Breast epithelium (tissue), 4 donors: ENCODE data around the gene OPCML. TPM values are rescaled to one million over a fixed set of nuclear protein-coding genes. Genes with fewer than 3 reads are reported as not detected.

Experiments used
- DNase-seq, 2 donors: peaks; one replicate each; pipeline ENCODE4 v3.0.0-alpha.2; 2019; ENCODE audit warnings: low spot score in 2 of 2
- H3K27ac ChIP-seq, 2 donors: fragments of 200-600 bp; sonication (generic) in 1 of 2; one replicate each; pipeline ENCODE4 v1.5.1; 2016 to 2019; ENCODE audit warnings: mild to moderate bottlenecking in 1 of 2
- H3K27me3 ChIP-seq, 2 donors: fragments of 200-600 bp; sonication (generic) in 1 of 2; one replicate each; pipeline versions ENCODE4 v1.5.1 to v1.6.0; 2017 to 2019; ENCODE audit warnings: control low read depth in 1 of 2, mild to moderate bottlenecking in 1 of 2
- H3K36me3 ChIP-seq: fragments of 200-600 bp; one replicate; pipeline ENCODE4 v1.5.1; 2019
- H3K4me1 ChIP-seq, 2 donors: fragments of 200-600 bp; sonication (generic); one replicate each; pipeline ENCODE4 v1.5.1; 2016 to 2019; ENCODE audit warnings: control low read depth in 1 of 2
- H3K4me3 ChIP-seq, 3 donors: fragments of 200-600 bp; sonication (generic); 1 replicate in 2 of 3; 2 replicates in 1 of 3; pipeline ENCODE4 v1.5.1; 2016 to 2019; ENCODE audit warnings: mild to moderate bottlenecking in 3 of 3, moderate library complexity in 2 of 3
- H3K9me3 ChIP-seq, 2 donors: fragments of 200-600 bp; sonication (generic) in 1 of 2; one replicate each; pipeline ENCODE4 v1.5.1; 2016 to 2019; ENCODE audit warnings: control low read depth in 1 of 2
- POLR2A ChIP-seq: fragments of 450-650 bp; IDR thresholded peaks from one replicate; pipeline ENCODE4 v1.6.1; 2016; ENCODE audit warnings: antibody characterized with exemption, mild to moderate bottlenecking, moderate library complexity
- POLR2AphosphoS5 ChIP-seq, 3 donors: sonication (generic); formaldehyde crosslinking; IDR thresholded peaks; one replicate each; pipeline ENCODE4 v1.6.1; 2017; ENCODE audit warnings: antibody characterized with exemption in 3 of 3
- intact Hi-C: fragments of 100-400 bp; cut with DNase I; formaldehyde crosslinking; loops from one replicate; pipeline ENCODE4 v1.15.1; 2023; ENCODE audit warnings: low total_unique reads
- total RNA-seq, 3 donors: library from RNA; depleted of rRNA; stranded (reverse); fragments of >200 nt; gene quantifications; one replicate each; pipeline ENCODE4 v1.1.0, GENCODE V29; 2016
- TF ChIP-seq, protein P1 (sequence below), 3 donors: fragments of 450-650 bp; IDR thresholded peaks; one replicate each; pipeline ENCODE4 v1.5.1; 2016 to 2017; ENCODE audit warnings: antibody characterized with exemption in 3 of 3, mild to moderate bottlenecking in 3 of 3, moderate library complexity in 3 of 3

Gene OPCML
- total RNA-seq, result not detected

DNA sequence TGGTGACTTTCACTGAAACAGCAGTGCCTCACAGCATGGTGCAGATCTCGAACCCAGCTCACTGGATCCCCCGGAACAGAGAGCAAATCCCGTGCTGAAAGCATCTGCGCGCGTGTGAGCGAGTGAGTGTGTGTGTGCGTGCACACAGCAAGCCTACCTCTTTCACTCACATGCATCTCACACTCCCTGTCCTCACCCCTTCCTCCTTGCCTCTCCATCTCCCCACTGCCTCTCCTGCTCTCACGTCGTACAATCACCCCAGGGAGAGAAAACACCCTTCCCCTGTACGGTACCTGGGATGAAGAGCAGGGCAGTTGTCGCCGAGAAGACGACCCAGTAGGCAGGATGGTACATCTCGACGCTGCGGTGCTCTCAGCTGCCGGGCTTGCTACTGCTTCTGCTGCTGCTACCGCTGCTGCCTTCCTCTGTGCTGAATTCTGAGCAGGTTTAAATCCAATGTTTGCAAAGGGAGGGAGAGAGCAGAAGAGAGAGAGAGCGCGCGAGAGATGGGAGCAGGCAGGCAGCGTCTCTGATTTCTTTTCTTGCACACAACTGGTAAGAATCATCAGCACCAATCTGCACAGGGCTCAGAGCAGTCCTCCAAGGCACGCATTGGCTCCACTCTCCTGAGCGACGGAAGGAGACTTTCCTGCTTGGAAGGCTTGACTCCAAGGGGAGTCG, at the start of gene OPCML:
TSS of gene OPCML (minus strand) at position 531 of the 681 bp plus-strand sequence.
- Histone ChIP-seq H3K36me3 (no peaks in the 10 kb centered on the region), H3K27ac (no peak within 1 kb of the TSS), H3K4me1 (no peaks in the 10 kb centered on the region), H3K27me3 (peaks cover 0 to 42% of the 10 kb centered on the region in 2 donors), H3K9me3 (no peaks in the 10 kb centered on the region), H3K4me3 (no peak within 1 kb of the TSS)
- intact Hi-C loops, result no loop called here
- DNase-seq, result no peak
- TF ChIP-seq, protein P1, sequence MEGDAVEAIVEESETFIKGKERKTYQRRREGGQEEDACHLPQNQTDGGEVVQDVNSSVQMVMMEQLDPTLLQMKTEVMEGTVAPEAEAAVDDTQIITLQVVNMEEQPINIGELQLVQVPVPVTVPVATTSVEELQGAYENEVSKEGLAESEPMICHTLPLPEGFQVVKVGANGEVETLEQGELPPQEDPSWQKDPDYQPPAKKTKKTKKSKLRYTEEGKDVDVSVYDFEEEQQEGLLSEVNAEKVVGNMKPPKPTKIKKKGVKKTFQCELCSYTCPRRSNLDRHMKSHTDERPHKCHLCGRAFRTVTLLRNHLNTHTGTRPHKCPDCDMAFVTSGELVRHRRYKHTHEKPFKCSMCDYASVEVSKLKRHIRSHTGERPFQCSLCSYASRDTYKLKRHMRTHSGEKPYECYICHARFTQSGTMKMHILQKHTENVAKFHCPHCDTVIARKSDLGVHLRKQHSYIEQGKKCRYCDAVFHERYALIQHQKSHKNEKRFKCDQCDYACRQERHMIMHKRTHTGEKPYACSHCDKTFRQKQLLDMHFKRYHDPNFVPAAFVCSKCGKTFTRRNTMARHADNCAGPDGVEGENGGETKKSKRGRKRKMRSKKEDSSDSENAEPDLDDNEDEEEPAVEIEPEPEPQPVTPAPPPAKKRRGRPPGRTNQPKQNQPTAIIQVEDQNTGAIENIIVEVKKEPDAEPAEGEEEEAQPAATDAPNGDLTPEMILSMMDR (IDR thresholded peaks at IDR 0.05), result no peak

DNA sequence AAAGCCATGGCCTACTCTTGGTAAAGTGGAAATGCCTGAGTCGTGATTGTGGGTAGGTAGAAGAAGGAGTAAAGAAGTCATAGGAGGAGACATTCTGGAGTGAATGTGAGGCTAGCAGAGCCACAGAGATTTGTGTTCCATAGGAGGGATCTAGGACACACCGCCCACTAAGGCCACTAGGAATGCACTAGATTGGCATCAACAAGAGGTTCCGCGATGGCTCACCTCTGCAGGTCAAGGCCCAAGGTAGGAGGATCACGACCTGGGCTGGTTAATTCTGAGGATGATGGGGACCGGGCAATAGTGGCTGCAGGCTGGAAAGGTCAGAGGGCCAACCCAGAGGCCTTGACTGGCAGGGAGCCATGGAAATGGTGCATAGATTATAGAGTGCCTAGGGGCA, 48.8 kb upstream of the OPCML start:
- Histone ChIP-seq H3K4me3 (no peak overlapping the region), H3K27ac (no peak overlapping the region), H3K4me1 (no peaks in the 10 kb centered on the region), H3K9me3 (peaks cover 0 to 11% of the 10 kb centered on the region in 2 donors), H3K27me3 (no peaks in the 10 kb centered on the region), H3K36me3 (no peaks in the 10 kb centered on the region)
- no peak for DNase-seq
- intact Hi-C loops, result no loop called here
- TF ChIP-seq POLR2AphosphoS5 (IDR thresholded peaks at IDR 0.05), result no peak

DNA sequence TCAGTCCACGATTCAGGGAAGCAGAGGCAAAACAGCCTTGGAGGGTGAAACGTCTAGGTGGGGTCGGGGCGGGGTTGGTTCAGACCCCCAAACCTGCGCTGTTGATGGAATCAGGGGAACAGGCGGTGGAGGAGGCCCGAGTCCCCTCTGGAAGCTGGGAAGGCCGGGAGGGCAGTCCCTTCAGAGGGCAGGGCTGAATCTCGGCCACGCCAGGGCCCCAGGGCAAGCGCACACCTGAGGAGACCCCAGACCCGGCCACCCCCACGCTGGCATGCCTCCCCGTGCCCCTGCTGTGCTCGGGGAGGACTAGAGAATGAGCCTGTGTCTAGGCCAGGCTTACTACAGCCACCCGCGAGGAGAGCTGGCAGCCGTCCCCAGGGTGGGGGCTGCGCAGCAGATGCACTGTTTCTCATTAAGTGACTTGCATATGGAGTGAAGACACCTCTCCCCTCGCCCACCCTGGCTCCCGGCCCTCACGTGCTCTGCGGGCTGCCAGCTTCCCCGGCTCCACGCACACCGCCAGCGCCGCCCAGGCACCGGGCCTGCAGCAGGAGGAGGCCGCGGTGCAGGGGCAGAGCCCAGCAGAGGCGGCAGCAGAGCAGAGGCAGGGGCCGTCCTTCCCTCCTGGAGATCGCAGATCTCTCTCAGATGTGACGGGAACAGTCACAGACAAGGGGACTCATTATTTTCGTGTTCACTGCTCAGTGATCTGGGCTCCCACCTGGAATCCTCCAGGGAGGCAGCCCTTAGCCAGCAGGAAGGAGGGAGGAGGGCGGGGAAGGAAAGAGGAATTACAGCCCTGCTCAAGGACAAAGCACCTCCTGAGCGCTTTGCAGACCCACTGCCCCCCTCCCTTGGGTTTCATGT, 47.1 kb upstream of the OPCML start:
- Histone ChIP-seq H3K4me1 (no peaks in the 10 kb centered on the region), H3K27me3 (no peaks in the 10 kb centered on the region), H3K4me3 (no peak overlapping the region), H3K36me3 (no peaks in the 10 kb centered on the region), H3K27ac (no peak overlapping the region), H3K9me3 (no peaks in the 10 kb centered on the region)
- intact Hi-C loops, result no loop called here
- no peak for DNase-seq
- TF ChIP-seq POLR2AphosphoS5 (IDR thresholded peaks at IDR 0.05), result no peak
- TF ChIP-seq POLR2A, result no peak
- TF ChIP-seq, protein P1 (IDR thresholded peaks at IDR 0.05), result no peak

DNA sequence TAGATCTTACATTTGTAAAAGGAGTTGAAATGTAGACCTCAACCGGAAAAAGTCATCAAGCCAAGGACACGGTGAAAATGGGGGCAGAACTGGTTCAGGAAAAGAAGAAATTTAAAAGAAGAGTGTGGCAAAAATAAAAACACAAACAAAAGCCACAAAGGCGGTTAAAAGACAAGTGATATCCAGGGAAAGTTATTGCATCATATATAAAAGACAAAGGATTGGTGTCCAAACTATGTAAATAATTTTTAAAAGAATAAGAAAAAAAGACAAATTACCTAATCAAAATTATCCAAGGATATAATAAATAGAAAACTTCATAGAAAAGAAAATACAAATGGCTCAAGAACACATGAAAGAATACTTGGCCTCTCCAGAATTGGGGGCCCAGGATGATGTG, 45.1 kb upstream of the OPCML start:
- intact Hi-C loops, result no loop called here
- TF ChIP-seq POLR2AphosphoS5 (IDR thresholded peaks at IDR 0.05), result no peak
- no peak for TF ChIP-seq POLR2A
- TF ChIP-seq, protein P1 (IDR thresholded peaks at IDR 0.05), result no peak
- no peaks in the 10 kb centered on the region for H3K9me3 ChIP-seq
- no peaks in the 10 kb centered on the region for H3K4me1 ChIP-seq
- H3K36me3 ChIP-seq, result no peaks in the 10 kb centered on the region
- no peaks in the 10 kb centered on the region for H3K27me3 ChIP-seq
- H3K4me3 ChIP-seq, result no peak overlapping the region
- no peak overlapping the region for H3K27ac ChIP-seq
- DNase-seq, result no peak

DNA sequence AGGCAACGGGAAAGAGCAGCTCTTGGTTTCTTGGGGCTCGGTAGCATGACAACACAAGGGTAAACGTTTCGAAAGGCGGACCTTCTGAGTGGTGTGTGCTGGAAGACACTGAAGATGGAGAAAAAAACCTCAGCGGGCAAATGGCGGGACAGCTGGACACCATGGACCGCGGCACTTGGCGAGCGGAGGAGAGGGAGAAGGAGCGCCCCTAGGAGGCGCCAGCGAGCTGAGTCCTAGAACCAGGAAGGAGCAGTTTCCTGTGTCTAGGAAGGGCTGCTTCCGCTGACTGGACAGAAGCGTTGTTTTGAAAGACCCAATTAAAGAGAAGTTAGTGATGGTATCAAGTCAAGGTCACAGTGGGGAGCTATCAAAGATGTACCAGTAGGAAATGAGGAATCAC, 44.0 kb upstream of the OPCML start:
- H3K27ac ChIP-seq, result no peak overlapping the region
- TF ChIP-seq POLR2AphosphoS5 (IDR thresholded peaks at IDR 0.05) (no peak), POLR2A (no peak)
- TF ChIP-seq, protein P1 (IDR thresholded peaks at IDR 0.05), result no peak
- intact Hi-C loops, result no loop called here
- H3K27me3 ChIP-seq, result no peaks in the 10 kb centered on the region
- H3K9me3 ChIP-seq, result no peaks in the 10 kb centered on the region
- H3K4me1 ChIP-seq, result no peaks in the 10 kb centered on the region
- DNase-seq, result no peak
- H3K4me3 ChIP-seq, result no peak overlapping the region
- no peaks in the 10 kb centered on the region for H3K36me3 ChIP-seq
